Neutrophil (primary cell): ENCODE measurements around the gene AFF1.

Experiments
- H3K27ac ChIP-seq: fragments of 200-600 bp; sonication (generic); 2 replicates; pipeline ENCODE4 v1.5.1; 2016; ENCODE audit warnings: mild to moderate bottlenecking, moderate library complexity
- H3K27me3 ChIP-seq: fragments of 200-600 bp; sonication (generic); 2 replicates; pipeline ENCODE4 v1.6.0; 2016; ENCODE audit warnings: mild to moderate bottlenecking
- H3K36me3 ChIP-seq: fragments of 200-600 bp; sonication (generic); 2 replicates; pipeline ENCODE4 v1.5.1; 2017
- H3K4me1 ChIP-seq, 2 experiments: fragments of 200-600 bp in 1 of 2; sonication (generic) in 1 of 2; 1 replicate in 1 of 2; 2 replicates in 1 of 2; pipeline versions ENCODE4 v1.5.1 to v1.6.1; 2013 to 2016; ENCODE audit warnings: low read depth in 1 of 2, low read length in 1 of 2, mild to moderate bottlenecking in 1 of 2, moderate library complexity in 1 of 2; ENCODE audit not compliant: control insufficient read depth in 1 of 2, insufficient read depth in 1 of 2
- H3K4me3 ChIP-seq, 2 experiments: fragments of 200-600 bp in 1 of 2; sonication (generic) in 1 of 2; 1 replicate in 1 of 2; 2 replicates in 1 of 2; pipeline ENCODE4 v1.5.1; 2013 to 2016; ENCODE audit warnings: low read depth in 1 of 2, low read length in 1 of 2, mild to moderate bottlenecking in 1 of 2, moderate library complexity in 1 of 2
- H3K9me3 ChIP-seq: fragments of 200-600 bp; sonication (generic); 2 replicates; pipeline ENCODE4 v1.5.1; 2016
- CTCF ChIP-seq: fragments of 200-600 bp; sonication (generic); IDR thresholded peaks from 2 replicates; pipeline ENCODE4 v1.5.1; 2016; ENCODE audit warnings: antibody characterized with exemption

Gene AFF1

GRCh38 chr4:87024201-87024600 lies 89.4 kb downstream of the AFF1 start:
- no peaks in the 10 kb centered on the region for H3K27me3 ChIP-seq
- peak overlapping the region; percentile 4 for H3K27ac ChIP-seq
- H3K36me3 ChIP-seq, result no peaks in the 10 kb centered on the region
- H3K9me3 ChIP-seq, result no peaks in the 10 kb centered on the region
- no peak overlapping the region for H3K4me3 ChIP-seq
- TF ChIP-seq CTCF, result no peak
- peaks cover 52 to 57% of the 10 kb centered on the region in 2 experiments for H3K4me1 ChIP-seq

DNA sequence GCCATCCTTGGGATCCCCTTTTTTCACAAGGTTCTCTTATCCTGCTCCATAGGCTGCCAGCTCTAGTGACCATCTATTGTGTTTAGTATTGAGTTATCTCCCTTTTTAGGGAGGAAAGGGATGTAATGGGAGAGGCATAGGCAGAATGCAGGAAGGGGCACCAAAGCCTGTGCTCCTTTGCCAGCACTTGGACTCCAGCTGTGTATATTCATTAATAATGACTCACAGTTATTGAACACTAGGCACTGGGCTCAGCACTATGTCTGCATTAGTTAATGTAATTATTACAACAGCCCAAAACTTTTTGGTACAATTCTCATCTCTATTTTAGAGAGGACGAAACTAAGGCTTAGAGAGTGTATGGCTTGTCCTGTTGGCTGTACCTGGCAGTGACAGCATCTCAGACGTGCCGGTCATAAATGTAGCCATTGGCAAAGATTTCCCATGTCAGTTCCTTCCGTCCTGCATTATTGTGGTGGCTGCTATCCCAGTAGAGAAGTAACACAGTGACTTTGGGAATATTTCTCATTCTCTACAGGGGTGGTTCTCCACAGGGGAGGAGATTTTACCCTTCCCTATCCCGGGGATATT lies 90.3 kb downstream of the AFF1 start:
- TF ChIP-seq CTCF, result no peak
- Histone ChIP-seq H3K27ac (peak overlapping the region; percentile 74), H3K9me3 (no peaks in the 10 kb centered on the region), H3K27me3 (no peaks in the 10 kb centered on the region), H3K4me1 (peaks cover 52 to 57% of the 10 kb centered on the region in 2 experiments), H3K4me3 (no peak overlapping the region), H3K36me3 (no peaks in the 10 kb centered on the region)

GRCh38 chr4:87025614-87026041 lies 90.8 kb downstream of the AFF1 start:
- H3K9me3 ChIP-seq, result no peaks in the 10 kb centered on the region
- H3K27ac ChIP-seq, result peak overlapping the region; percentile 74
- no peaks in the 10 kb centered on the region for H3K36me3 ChIP-seq
- H3K4me3 ChIP-seq, result no peak overlapping the region
- TF ChIP-seq CTCF, result no peak
- H3K4me1 ChIP-seq, result peaks cover 52 to 58% of the 10 kb centered on the region in 2 experiments
- no peaks in the 10 kb centered on the region for H3K27me3 ChIP-seq

GRCh38 chr4:87026800-87027495 lies 92.1 kb downstream of the AFF1 start:
- H3K27me3 ChIP-seq, result no peaks in the 10 kb centered on the region
- H3K4me3 ChIP-seq, result peak overlapping the region; percentile 32 to 36
- peak overlapping the region; percentile 74 for H3K27ac ChIP-seq
- H3K4me1 ChIP-seq, result peaks cover 63 to 72% of the 10 kb centered on the region in 2 experiments
- H3K36me3 ChIP-seq, result no peaks in the 10 kb centered on the region
- TF ChIP-seq CTCF, result no peak
- no peaks in the 10 kb centered on the region for H3K9me3 ChIP-seq

- H3K4me1 ChIP-seq, result peaks cover 54 to 60% of the 10 kb centered on the region in 2 experiments
- peak overlapping the region; percentile 74 for H3K27ac ChIP-seq
- no peaks in the 10 kb centered on the region for H3K27me3 ChIP-seq
- TF ChIP-seq CTCF, result no peak
- no peaks in the 10 kb centered on the region for H3K36me3 ChIP-seq
- H3K4me3 ChIP-seq, result no peak overlapping the region
- no peaks in the 10 kb centered on the region for H3K9me3 ChIP-seq
Measured at GRCh38 chr4:87029356-87029755, 94.5 kb downstream of the AFF1 start.
